ENCODE measurements around the gene RRM1.

GRCh38 chr11:4068962-4069361 is 25.6 kb upstream of the RRM1 start:
- no peak for TF ChIP-seq EZH2 (IDR thresholded peaks at IDR 0.05)
- no peak for TF ChIP-seq POLR2AphosphoS5 (IDR thresholded peaks at IDR 0.05; ENCODE audit: borderline replicate concordance, low read depth, low read length)

Measured in SK-N-MC (cell line).